Mucosa of descending colon (tissue), 3 donors: Measurements from ENCODE around the gene PCDHGA10. TPM values are rescaled to one million over a fixed set of nuclear protein-coding genes. Genes with fewer than 3 reads are reported as not detected.

ENCODE experiments used
- ATAC-seq: fragments of 200-7000 bp; cut with Tn5 transposase; one replicate; pipeline ENCODE4 v1.9.1; 2020; ENCODE audit warnings: mild to moderate bottlenecking, moderate library complexity
- DNase-seq, 3 donors: peaks; one replicate each; pipeline ENCODE4 v3.0.0-alpha.2; 2020
- H3K36me3 ChIP-seq: fragments of 200-600 bp; one replicate; pipeline ENCODE4 v1.8.0; 2021; ENCODE audit warnings: low read depth, mild to moderate bottlenecking
- H3K4me1 ChIP-seq: fragments of 200-600 bp; one replicate; pipeline ENCODE4 v1.8.0; 2021; ENCODE audit warnings: low read depth, mild to moderate bottlenecking
- H3K4me3 ChIP-seq: fragments of 200-600 bp; one replicate; pipeline ENCODE4 v1.8.0; 2021; ENCODE audit warnings: mild to moderate bottlenecking
- H3K9me3 ChIP-seq: fragments of 200-600 bp; one replicate; pipeline ENCODE4 v1.8.0; 2021; ENCODE audit warnings: mild to moderate bottlenecking
- CTCF ChIP-seq: fragments of 200-600 bp; IDR thresholded peaks from one replicate; pipeline ENCODE4 v1.8.0; 2022; ENCODE audit warnings: antibody characterized with exemption, mild to moderate bottlenecking
- intact Hi-C, 2 donors: fragments of 100-400 bp; cut with DNase I in 1 of 2; cut with micrococcal nuclease in 1 of 2; formaldehyde crosslinking; loops; one replicate each; pipeline versions ENCODE4 v1.11.0 to v1.11.1; 2022; cut with DNase I, micrococcal nuclease
- total RNA-seq, 3 donors: library from RNA; stranded (reverse); fragmentation: NEBNext Ultra II Directional in 2 of 3; extraction: Animal tissue kit (Norgen Biotek cat#: 25700) in 2 of 3; gene quantifications; one replicate each; pipeline versions ENCODE4 v1.2.1 to v1.2.4, GENCODE V29; 2021 to 2023
- donor health status: DM: no; HTN: no; CAD: no; lungs with moderate emphysema.
- donor health status: DM: no; HTN: no; CAD: no.
- donor health status: DM: no; HTN: yes; CAD: no.

PCDHGA10 gene
- total RNA-seq, 3 donors from 2014 or later = 3.5 to 6.1 (median 4.7) TPM

GRCh38 chr5:141440341-141440740 is 27.6 kb downstream of the PCDHGA10 start:
- Histone ChIP-seq H3K9me3 (peaks cover 74% of the 10 kb centered on the region), H3K4me1 (no peaks in the 10 kb centered on the region), H3K36me3 (no peaks in the 10 kb centered on the region), H3K4me3 (no peak overlapping the region)
- no peak for TF ChIP-seq CTCF
- intact Hi-C loops = no loop called here
- ATAC-seq (no peak), DNase-seq (no peak)

DNA sequence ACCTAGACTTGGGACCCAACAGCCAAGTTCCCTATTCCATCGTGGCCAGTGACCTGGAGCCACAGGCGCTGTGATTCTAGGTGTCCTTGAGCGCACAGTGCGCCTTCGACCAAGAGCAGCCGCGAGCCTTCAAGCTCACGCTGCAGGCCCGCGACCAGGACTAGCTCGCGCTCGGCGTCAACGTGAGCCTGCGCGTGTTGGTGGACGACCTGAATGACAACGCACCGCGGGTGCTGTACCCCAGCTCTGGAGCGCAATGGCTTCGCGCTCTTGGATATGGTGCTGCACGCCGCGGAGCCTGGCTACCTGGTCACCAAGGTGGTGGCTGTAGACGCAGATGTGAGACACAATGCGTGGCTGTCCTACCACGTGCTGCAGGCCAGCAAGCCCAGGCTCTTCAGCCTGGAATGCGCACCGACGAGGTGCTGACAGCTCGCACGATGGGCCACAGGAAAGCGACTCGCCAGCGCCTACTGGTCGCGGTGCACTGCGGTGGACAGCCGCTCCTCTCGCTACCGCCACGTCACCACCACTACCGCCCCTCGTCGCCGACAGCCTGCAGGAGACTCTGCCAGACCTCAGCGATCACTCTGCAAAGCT is 28.9 kb downstream of the PCDHGA10 start:
- ATAC-seq = no peak
- H3K9me3 ChIP-seq = peaks cover 66% of the 10 kb centered on the region
- DNase-seq = no peak

DNA sequence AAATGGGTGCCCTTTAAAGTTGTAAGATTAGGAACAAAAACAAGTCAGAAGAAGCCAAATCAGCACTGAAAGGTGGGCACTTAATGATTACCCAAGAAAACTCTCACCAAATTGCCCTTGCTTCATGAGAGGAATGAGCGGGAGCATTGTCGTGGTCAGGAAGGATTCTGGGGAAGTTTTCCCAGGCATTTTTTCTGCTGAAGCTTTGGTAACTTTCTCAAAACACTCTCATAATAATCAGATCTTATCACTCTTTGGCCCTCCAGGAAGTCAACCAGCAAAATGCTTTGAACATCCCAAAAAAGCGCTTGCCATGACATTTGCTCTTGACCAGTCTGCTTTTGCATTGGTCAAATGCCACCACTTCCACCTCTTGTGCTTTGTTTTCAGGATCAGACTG is 52.6 kb downstream of the PCDHGA10 start:
- H3K4me1 ChIP-seq = no peaks in the 10 kb centered on the region
- H3K36me3 ChIP-seq = no peaks in the 10 kb centered on the region
- H3K9me3 ChIP-seq = no peaks in the 10 kb centered on the region
- intact Hi-C loops = no loop called here
- no peak overlapping the region for H3K4me3 ChIP-seq
- TF ChIP-seq CTCF = no peak
- no peak for ATAC-seq
- no peak for DNase-seq

More for the DNA sequence above, 28.9 kb downstream of the PCDHGA10 start:
- intact Hi-C loops = no loop called here
- no peak for TF ChIP-seq CTCF
- Histone ChIP-seq H3K4me1 (no peaks in the 10 kb centered on the region), H3K36me3 (no peaks in the 10 kb centered on the region), H3K4me3 (no peak overlapping the region)

Other genes with a start within 250 kb of the PCDHGA10 start
- gene PCDHB7, start 240.3 kb upstream of the PCDHGA10 start, total RNA-seq = 1 to 10 TPM in 1 of 3 donors, under 1 TPM in 1, not detected in 1; 0.55 to 2.5 TPM
- 1 to 10 TPM in 1 of 3 donors, under 1 TPM in 2; 0.12 to 2.1 (median 0.72) TPM for gene PCDHB8, start 235.2 kb upstream of the PCDHGA10 start, total RNA-seq
- 1 to 10 TPM in 1 of 3 donors, under 1 TPM in 2; 0.49 to 3.4 (median 0.89) TPM for gene PCDHB16, start 230.6 kb upstream of the PCDHGA10 start, total RNA-seq
- 1 to 10 TPM in 1 of 3 donors, under 1 TPM in 2; 0.26 to 2.4 (median 0.70) TPM for gene PCDHB9, start 225.8 kb upstream of the PCDHGA10 start, total RNA-seq
- gene PCDHB10, start 220.6 kb upstream of the PCDHGA10 start, total RNA-seq = 1 to 10 TPM in 1 of 3 donors, under 1 TPM in 2; 0.35 to 4.9 (median 0.60) TPM
- 1 to 10 TPM in 2 of 3 donors, under 1 TPM in 1; 0.55 to 5.8 (median 1.3) TPM for gene PCDHB11, start 213.4 kb upstream of the PCDHGA10 start, total RNA-seq
- 1 to 10 TPM in 1 of 3 donors, under 1 TPM in 2; 0.52 to 3.9 (median 0.67) TPM for gene PCDHB12, start 204.3 kb upstream of the PCDHGA10 start, total RNA-seq
- gene PCDHB13, start 199.1 kb upstream of the PCDHGA10 start, total RNA-seq = 1 to 10 TPM; 1.2 to 4.3 (median 1.9) TPM
- gene PCDHB14, start 189.6 kb upstream of the PCDHGA10 start, total RNA-seq = 1 to 10 TPM in 2 of 3 donors, under 1 TPM in 1; 0.98 to 6.1 (median 2.0) TPM
- 1 to 10 TPM in 2 of 3 donors, under 1 TPM in 1; 0.69 to 4.3 (median 1.2) TPM for gene PCDHB15, start 167.6 kb upstream of the PCDHGA10 start, total RNA-seq
- 1 to 10 TPM; 1.2 to 1.7 (median 1.5) TPM for gene SLC25A2, start 108.9 kb upstream of the PCDHGA10 start, total RNA-seq
- gene TAF7, start 92.2 kb upstream of the PCDHGA10 start, total RNA-seq = 10 to 100 TPM; 52.6 to 70.4 (median 56.9) TPM
- 1 to 10 TPM in 1 of 3 donors, under 1 TPM in 2; 0.35 to 1.6 (median 0.43) TPM for gene PCDHGA1, start 82.5 kb upstream of the PCDHGA10 start, total RNA-seq
- 1 to 10 TPM in 1 of 3 donors, under 1 TPM in 2; 0.41 to 3.8 (median 0.51) TPM for gene PCDHGA2, start 74.2 kb upstream of the PCDHGA10 start, total RNA-seq
- gene PCDHGA3, start 69.2 kb upstream of the PCDHGA10 start, total RNA-seq = 1 to 10 TPM in 1 of 3 donors, under 1 TPM in 2; 0.24 to 2.2 (median 0.43) TPM
- 1 to 10 TPM; 1.0 to 4.1 (median 1.2) TPM for gene PCDHGB1, start 62.9 kb upstream of the PCDHGA10 start, total RNA-seq
- gene PCDHGA4, start 58.0 kb upstream of the PCDHGA10 start, total RNA-seq = 1 to 10 TPM in 2 of 3 donors, under 1 TPM in 1; 0.90 to 4.6 (median 1.2) TPM
- gene PCDHGB2, start 53.0 kb upstream of the PCDHGA10 start, total RNA-seq = 1 to 10 TPM; 1.5 to 5.7 (median 2.8) TPM
- gene PCDHGA5, start 48.8 kb upstream of the PCDHGA10 start, total RNA-seq = 1 to 10 TPM; 1.2 to 4.2 (median 1.2) TPM
- gene PCDHGB3, start 42.7 kb upstream of the PCDHGA10 start, total RNA-seq = 1 to 10 TPM; 2.0 to 6.3 (median 2.0) TPM
- gene PCDHGA6, start 39.1 kb upstream of the PCDHGA10 start, total RNA-seq = 1 to 10 TPM; 1.6 to 6.7 (median 1.9) TPM
- gene PCDHGA7, start 30.2 kb upstream of the PCDHGA10 start, total RNA-seq = 1 to 10 TPM; 1.0 to 5.6 (median 1.7) TPM
- gene PCDHGB4, start 25.3 kb upstream of the PCDHGA10 start, total RNA-seq = 1 to 10 TPM in 2 of 3 donors, under 1 TPM in 1; 0.65 to 5.3 (median 1.2) TPM
- 1 to 10 TPM in 1 of 3 donors, under 1 TPM in 2; 0.78 to 3.8 (median 0.87) TPM for gene PCDHGA8, start 20.4 kb upstream of the PCDHGA10 start, total RNA-seq
- 1 to 10 TPM; 3.1 to 9.8 (median 5.6) TPM for gene PCDHGB5, start 15.0 kb upstream of the PCDHGA10 start, total RNA-seq
- gene PCDHGA9, start 10.2 kb upstream of the PCDHGA10 start, total RNA-seq = 1 to 10 TPM; 2.6 to 6.7 (median 3.2) TPM
- gene PCDHGB6, start 5.0 kb upstream of the PCDHGA10 start, total RNA-seq = 1 to 10 TPM; 2.3 to 8.5 (median 2.8) TPM
- 10 to 100 TPM in 1 of 3 donors, 1 to 10 TPM in 2; 4.2 to 17.9 (median 4.5) TPM for gene PCDHGB7, start 4.7 kb downstream of the PCDHGA10 start, total RNA-seq
- gene PCDHGA11, start 8.1 kb downstream of the PCDHGA10 start, total RNA-seq = 1 to 10 TPM; 1.8 to 5.6 (median 2.6) TPM
- 1 to 10 TPM; 2.6 to 5.5 (median 3.0) TPM for gene PCDHGA12, start 17.5 kb downstream of the PCDHGA10 start, total RNA-seq
- gene PCDHGC3, start 63.0 kb downstream of the PCDHGA10 start, total RNA-seq = 10 to 100 TPM; 12.1 to 50.5 (median 24.5) TPM
- gene PCDHGC4, start 72.0 kb downstream of the PCDHGA10 start, total RNA-seq = 1 to 10 TPM in 2 of 3 donors, under 1 TPM in 1; 0.75 to 2.6 (median 1.6) TPM
- gene PCDHGC5, start 76.1 kb downstream of the PCDHGA10 start, total RNA-seq = 1 to 10 TPM in 1 of 3 donors, under 1 TPM in 2; 0.61 to 2.6 (median 0.89) TPM
- 10 to 100 TPM; 53.3 to 87.7 (median 82.7) TPM for gene DIAPH1, start 206.0 kb downstream of the PCDHGA10 start, total RNA-seq
- gene HDAC3, start 223.9 kb downstream of the PCDHGA10 start, total RNA-seq = 10 to 100 TPM; 45.1 to 47.0 (median 45.8) TPM
- gene RELL2, start 224.0 kb downstream of the PCDHGA10 start, total RNA-seq = 1 to 10 TPM; 2.3 to 3.9 (median 3.3) TPM
- 10 to 100 TPM; 16.3 to 23.3 (median 17.6) TPM for gene FCHSD1, start 238.4 kb downstream of the PCDHGA10 start, total RNA-seq